ENCODE results near the gene EVX2.

GRCh38 chr2:176105078-176105729 is 21.4 kb upstream of the EVX2 start:
- no peak for TF ChIP-seq EHMT2 (IDR thresholded peaks at IDR 0.05)
- TF ChIP-seq ZNF263 (CRISPR knock-in tag; IDR thresholded peaks at IDR 0.05; ENCODE audit: borderline replicate concordance) = no peak
- no peak for TF ChIP-seq BRD4 (IDR thresholded peaks at IDR 0.05)
- no peak for TF ChIP-seq POLR2A (conservative IDR thresholded peaks at IDR 0.05)
